Tibial nerve (tissue), 4 donors: Measurements from ENCODE around the gene LIN52. TPM values are rescaled to one million over a fixed set of nuclear protein-coding genes. Genes with fewer than 3 reads are reported as not detected.

Experiments
- DNase-seq, 2 donors: peaks; one replicate each; pipeline ENCODE4 v3.0.0-alpha.2; 2019; ENCODE audit warnings: low spot score in 2 of 2
- H3K27ac ChIP-seq, 4 donors: fragments of 200-600 bp; sonication (generic) in 3 of 4; one replicate each; pipeline ENCODE4 v1.5.1; 2017 to 2019; ENCODE audit warnings: mild to moderate bottlenecking in 1 of 4
- H3K27me3 ChIP-seq, 2 donors: fragments of 200-600 bp; sonication (generic) in 1 of 2; one replicate each; pipeline versions ENCODE4 v1.5.1 to v1.6.0; 2017 to 2019
- H3K36me3 ChIP-seq, 3 donors: fragments of 200-600 bp; sonication (generic); one replicate each; pipeline ENCODE4 v1.5.1; 2018 to 2019
- H3K4me1 ChIP-seq, 4 donors: fragments of 200-600 bp; sonication (generic) in 3 of 4; one replicate each; pipeline ENCODE4 v1.5.1; 2017 to 2019
- H3K4me3 ChIP-seq, 4 donors: fragments of 200-600 bp; sonication (generic) in 3 of 4; one replicate each; pipeline ENCODE4 v1.5.1; 2017 to 2019; ENCODE audit warnings: mild to moderate bottlenecking in 1 of 4, moderate library complexity in 1 of 4
- H3K9me3 ChIP-seq, 4 donors: fragments of 200-600 bp; sonication (generic) in 3 of 4; one replicate each; pipeline ENCODE4 v1.5.1; 2017 to 2019
- EP300 ChIP-seq, 2 donors: sonication (generic); formaldehyde crosslinking; IDR thresholded peaks; one replicate each; pipeline ENCODE4 v1.6.1; 2017; ENCODE audit warnings: antibody characterized with exemption in 2 of 2, mild to moderate bottlenecking in 1 of 2
- POLR2A ChIP-seq, 2 donors: fragments of 450-650 bp; IDR thresholded peaks; one replicate each; pipeline ENCODE4 v1.6.1; 2017; ENCODE audit warnings: antibody characterized with exemption in 2 of 2, mild to moderate bottlenecking in 2 of 2, moderate library complexity in 2 of 2
- WGBS, 2 donors: methylation state at CpG; one replicate each; pipeline ENCODE4 v1.1.5; 2018; 5-methylcytosine and 5-hydroxymethylcytosine counted together
- total RNA-seq, 4 donors: library from RNA; depleted of rRNA; stranded (reverse); fragments of >200 nt; gene quantifications; one replicate each; pipeline ENCODE4 v1.1.0, GENCODE V29; 2016
- TF ChIP-seq, protein P1 (sequence below), 5 experiments: fragments of 200-600 bp in 3 of 5; fragments of 450-650 bp in 2 of 5; sonication (generic) in 3 of 5; IDR thresholded peaks; one replicate each; pipeline ENCODE4 v1.5.1; 2016 to 2019; ENCODE audit warnings: antibody characterized with exemption in 5 of 5, mild to moderate bottlenecking in 3 of 5, moderate library complexity in 2 of 5

LIN52 gene
- total RNA-seq, 4 donors from 2014 or later, result 10.2 to 15.7 (median 12.7) TPM

DNA sequence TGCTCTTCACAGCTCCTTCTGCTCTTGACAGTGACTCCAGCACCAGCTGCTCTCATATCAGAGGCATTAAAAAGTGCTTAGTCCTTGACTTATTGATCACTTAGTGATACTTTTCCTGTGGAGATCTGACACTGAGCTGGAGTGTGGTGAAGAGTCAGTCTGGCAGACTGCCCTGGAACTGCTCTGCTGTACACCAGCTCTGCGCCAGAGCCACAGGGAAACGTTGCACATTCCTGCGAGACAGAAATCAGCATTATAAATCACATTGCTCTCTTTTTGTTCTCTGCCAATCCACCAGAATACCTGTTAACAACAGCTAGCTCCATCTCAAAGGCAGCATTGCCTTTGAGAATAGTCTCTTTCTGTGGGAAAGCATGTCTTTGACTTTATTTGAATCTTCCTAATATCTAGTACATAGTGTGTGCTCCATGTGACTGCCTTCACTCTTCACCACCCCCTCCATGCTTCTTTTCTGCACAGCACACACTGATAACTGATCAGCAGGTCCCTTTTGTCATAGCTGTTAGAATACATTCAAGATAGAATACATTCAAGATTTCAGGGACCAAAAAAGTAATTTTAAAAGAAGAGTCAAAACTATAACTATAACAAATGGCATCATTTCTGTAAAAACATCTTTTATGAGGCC, 106.3 kb downstream of the LIN52 start:
- Histone ChIP-seq H3K27me3 (no peaks in the 10 kb centered on the region), H3K9me3 (no peaks in the 10 kb centered on the region), H3K4me1 (no peaks in the 10 kb centered on the region), H3K27ac (no peak overlapping the region), H3K36me3 (peaks cover 0 to 14% (median 0%) of the 10 kb centered on the region in 3 donors), H3K4me3 (no peak overlapping the region)
- TF ChIP-seq POLR2A (IDR thresholded peaks at IDR 0.05), result no peak
- TF ChIP-seq, protein P1, sequence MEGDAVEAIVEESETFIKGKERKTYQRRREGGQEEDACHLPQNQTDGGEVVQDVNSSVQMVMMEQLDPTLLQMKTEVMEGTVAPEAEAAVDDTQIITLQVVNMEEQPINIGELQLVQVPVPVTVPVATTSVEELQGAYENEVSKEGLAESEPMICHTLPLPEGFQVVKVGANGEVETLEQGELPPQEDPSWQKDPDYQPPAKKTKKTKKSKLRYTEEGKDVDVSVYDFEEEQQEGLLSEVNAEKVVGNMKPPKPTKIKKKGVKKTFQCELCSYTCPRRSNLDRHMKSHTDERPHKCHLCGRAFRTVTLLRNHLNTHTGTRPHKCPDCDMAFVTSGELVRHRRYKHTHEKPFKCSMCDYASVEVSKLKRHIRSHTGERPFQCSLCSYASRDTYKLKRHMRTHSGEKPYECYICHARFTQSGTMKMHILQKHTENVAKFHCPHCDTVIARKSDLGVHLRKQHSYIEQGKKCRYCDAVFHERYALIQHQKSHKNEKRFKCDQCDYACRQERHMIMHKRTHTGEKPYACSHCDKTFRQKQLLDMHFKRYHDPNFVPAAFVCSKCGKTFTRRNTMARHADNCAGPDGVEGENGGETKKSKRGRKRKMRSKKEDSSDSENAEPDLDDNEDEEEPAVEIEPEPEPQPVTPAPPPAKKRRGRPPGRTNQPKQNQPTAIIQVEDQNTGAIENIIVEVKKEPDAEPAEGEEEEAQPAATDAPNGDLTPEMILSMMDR (IDR thresholded peaks at IDR 0.05), result no peak
- TF ChIP-seq EP300 (IDR thresholded peaks at IDR 0.05), result no peak
- 68 to 70% methylated on average over 3 of the region's 3 CpGs for WGBS, 2 donors
- DNase-seq, result no peak

DNA sequence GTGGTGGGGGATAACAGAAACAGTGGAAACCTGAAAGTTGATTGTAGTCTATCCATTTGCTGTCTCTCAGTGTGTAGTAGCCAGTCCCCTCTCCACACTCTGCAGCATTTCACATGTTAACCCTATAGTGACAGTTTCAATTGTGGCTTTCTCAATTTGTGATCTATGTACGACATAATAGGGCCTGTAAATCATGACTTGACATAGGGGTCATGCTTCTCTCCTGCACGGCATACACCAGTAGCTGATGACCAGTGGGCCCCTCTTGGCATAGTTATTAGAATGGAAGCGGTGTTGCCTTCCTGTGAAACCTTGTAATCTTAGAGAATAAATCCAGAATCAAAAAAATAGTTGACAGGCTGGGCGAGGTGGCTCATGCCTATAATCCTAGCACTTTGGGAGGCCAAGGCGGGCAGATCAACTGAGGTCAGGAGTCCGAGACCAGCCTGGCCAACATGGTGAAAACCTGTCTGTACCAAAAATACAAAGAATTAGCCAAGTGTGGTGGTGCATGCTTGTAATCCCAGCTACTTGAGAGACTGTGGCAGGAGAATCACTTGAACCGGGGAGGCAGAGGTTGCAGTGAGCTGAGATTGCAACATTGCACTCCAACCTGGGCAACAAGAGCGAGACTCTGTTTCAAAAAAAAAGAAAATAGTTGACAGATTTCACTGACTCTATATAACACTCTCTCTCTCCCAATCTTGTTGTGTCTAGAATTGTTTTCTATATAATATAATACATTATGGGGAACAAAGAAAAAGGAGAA, 109.9 kb downstream of the LIN52 start:
- Histone ChIP-seq H3K9me3 (no peaks in the 10 kb centered on the region), H3K27ac (no peak overlapping the region), H3K27me3 (no peaks in the 10 kb centered on the region), H3K4me3 (no peak overlapping the region), H3K4me1 (no peaks in the 10 kb centered on the region), H3K36me3 (peaks cover 0 to 24% (median 3%) of the 10 kb centered on the region in 3 donors)
- DNase-seq, result no peak
- 81 to 84% methylated on average over 8 of the region's 8 CpGs for WGBS, 2 donors
- no peak for TF ChIP-seq POLR2A (IDR thresholded peaks at IDR 0.05)

DNA sequence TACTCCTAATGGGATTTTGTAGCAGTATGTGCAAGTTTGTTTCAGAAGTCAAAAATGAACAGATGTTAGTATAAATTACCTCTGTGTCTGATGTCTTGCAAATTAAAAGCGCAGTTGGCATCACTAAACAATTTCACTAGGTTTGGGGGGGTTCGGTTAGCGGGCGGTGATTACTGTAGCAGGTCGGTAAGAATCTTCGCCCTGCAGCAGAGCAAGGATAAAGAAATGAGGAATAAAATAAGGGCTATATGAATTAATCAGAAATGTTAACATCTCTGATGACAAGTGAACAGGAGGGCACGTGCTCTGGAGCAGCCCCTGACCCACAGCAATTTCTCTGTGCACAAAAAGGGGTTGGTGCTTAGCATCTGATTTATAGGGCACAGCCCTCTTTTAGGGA, 110.9 kb downstream of the LIN52 start:
- H3K36me3 ChIP-seq, result peaks cover 0 to 30% (median 4%) of the 10 kb centered on the region in 3 donors
- no peaks in the 10 kb centered on the region for H3K9me3 ChIP-seq
- H3K27me3 ChIP-seq, result no peaks in the 10 kb centered on the region
- WGBS, 2 donors, result 90 to 91% methylated on average over 7 of the region's 7 CpGs
- no peaks in the 10 kb centered on the region for H3K4me1 ChIP-seq
- H3K27ac ChIP-seq, result no peak overlapping the region
- H3K4me3 ChIP-seq, result no peak overlapping the region
- DNase-seq, result no peak
- TF ChIP-seq EP300 (IDR thresholded peaks at IDR 0.05), result no peak
- TF ChIP-seq POLR2A (IDR thresholded peaks at IDR 0.05), result no peak
- TF ChIP-seq, protein P1 (IDR thresholded peaks at IDR 0.05), result no peak

DNA sequence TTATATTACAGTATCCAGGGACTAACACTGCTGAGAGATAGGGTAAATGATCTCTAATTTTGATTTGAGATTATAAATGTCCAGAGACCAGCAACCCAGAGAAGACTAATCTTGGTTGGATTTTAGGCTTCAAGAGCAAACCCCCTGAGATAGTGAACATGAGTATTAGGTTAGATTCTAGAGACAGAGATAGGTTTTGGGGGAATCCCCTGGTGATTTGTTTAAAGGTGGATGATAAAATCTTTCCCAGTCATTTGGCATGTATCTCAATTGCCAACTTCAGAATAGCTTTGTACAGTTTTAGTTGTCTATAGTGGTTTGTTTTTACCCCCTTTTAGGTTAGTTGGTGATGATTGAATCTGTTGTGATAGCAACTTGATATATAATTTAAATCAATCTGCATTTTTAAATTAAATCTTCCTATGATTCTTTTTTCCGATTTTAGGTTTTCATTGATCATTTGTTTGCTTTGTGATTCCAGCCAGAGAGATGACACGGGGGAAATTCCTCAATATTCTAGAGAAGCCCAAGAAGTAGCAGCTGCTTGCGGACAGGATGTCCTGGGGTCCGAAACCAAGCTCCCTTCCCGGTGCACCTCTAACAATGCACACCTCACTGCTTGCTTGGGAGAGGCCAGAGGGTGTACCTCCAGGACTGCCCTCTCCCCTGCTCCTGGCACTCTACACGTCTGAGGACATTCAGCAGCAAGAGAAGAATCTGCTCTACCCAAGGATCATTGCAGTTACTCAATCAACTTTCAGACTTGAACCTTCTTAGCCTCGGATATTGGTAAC, 113.9 kb downstream of the LIN52 start:
- Histone ChIP-seq H3K4me3 (no peak overlapping the region), H3K27me3 (no peaks in the 10 kb centered on the region), H3K36me3 (peaks cover 0 to 42% (median 11%) of the 10 kb centered on the region in 3 donors), H3K4me1 (no peaks in the 10 kb centered on the region), H3K27ac (no peak overlapping the region), H3K9me3 (no peaks in the 10 kb centered on the region)
- TF ChIP-seq EP300 (IDR thresholded peaks at IDR 0.05) (no peak), POLR2A (IDR thresholded peaks at IDR 0.05) (no peak)
- TF ChIP-seq, protein P1 (IDR thresholded peaks at IDR 0.05), result no peak
- no peak for DNase-seq
- 89 to 92% methylated on average over 7 of the region's 7 CpGs for WGBS, 2 donors

DNA sequence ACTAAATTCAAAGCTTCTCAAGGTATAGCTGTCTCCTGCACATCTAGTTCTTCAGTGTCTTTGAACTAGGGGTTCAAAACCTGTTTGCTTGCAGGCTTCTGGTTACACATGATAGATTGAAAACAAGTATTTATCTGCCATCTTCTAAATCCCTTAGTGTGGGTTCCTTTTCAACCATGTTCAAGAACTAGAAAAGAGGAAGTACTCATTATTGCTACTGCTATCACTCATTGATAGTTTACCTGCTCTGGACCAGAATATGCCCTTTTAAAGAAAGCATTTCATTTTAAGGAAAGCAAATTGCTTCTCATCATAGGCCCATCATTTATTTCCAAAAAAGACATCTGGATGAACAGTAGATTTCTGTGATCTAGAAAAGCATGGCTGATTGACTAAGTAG, 117.4 kb downstream of the LIN52 start:
- Histone ChIP-seq H3K4me1 (no peaks in the 10 kb centered on the region), H3K4me3 (no peak overlapping the region), H3K9me3 (no peaks in the 10 kb centered on the region), H3K27ac (no peak overlapping the region), H3K36me3 (peaks cover 0 to 51% (median 11%) of the 10 kb centered on the region in 3 donors), H3K27me3 (no peaks in the 10 kb centered on the region)
- DNase-seq, result no peak
- no peak for TF ChIP-seq EP300 (IDR thresholded peaks at IDR 0.05)
- no peak for TF ChIP-seq POLR2A (IDR thresholded peaks at IDR 0.05)
- TF ChIP-seq, protein P1 (IDR thresholded peaks at IDR 0.05), result no peak
